GM18870 (cell line): ENCODE data around the gene GRIA4.
"Not testable (repeated sequence)": the region's sequence is repeated elsewhere in the genome, so short reads cannot be mapped to it uniquely, and the experiment has no call there.

Experiments used
- ATAC-seq: cut with Tn5 transposase; IDR thresholded peaks from one replicate; pipeline ENCODE4 v1.9.1; 2021; ENCODE audit warnings: moderate library complexity; ENCODE audit not compliant: unreplicated experiment

Gene GRIA4

GRCh38 chr11:105986554-105986953 is 376.7 kb downstream of the GRIA4 start:
- no peak for ATAC-seq

DNA sequence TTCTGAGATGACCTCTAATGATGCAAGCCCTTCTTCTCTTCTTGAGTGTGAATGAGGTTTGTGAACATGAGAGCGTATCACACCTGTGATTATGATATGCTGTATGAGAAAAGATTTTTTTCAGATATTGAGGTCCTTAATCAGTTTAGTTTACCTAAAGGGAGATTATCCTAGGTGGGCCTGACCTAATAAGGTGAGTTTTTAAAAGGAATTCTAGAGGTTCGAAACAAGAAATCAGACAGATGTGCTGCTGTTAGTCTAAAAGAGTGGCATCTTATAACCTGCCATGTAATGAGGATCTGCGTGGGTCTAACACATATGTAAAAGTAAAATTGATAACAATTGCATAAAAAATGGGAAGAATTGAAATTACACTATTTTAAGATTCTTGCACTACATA is 378.3 kb downstream of the GRIA4 start:
- ATAC-seq, result no peak

GRCh38 chr11:105989124-105989523 is 379.3 kb downstream of the GRIA4 start:
- ATAC-seq, result no peak

DNA sequence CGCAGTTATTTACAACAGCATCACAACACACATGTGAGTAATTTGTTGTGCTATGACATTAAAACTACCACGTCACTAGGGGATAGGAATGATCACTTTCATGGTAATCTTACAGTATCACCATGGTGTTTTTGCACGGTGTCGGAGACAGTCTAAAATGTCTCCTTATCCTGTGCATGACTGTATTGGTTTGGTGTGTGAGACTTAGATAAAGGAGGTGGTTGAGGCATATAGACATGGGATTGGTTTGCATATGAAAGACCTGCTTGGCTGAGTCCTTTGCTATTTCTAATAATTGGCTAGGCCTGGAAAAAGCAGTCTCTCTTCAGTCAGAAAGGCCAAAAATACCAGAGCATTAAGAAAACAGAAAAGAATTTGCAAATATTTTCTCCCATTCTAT is 382.0 kb downstream of the GRIA4 start:
- no peak for ATAC-seq

- peak; percentile 58 for ATAC-seq
Observed at GRCh38 chr11:106001304-106002012, 391.6 kb downstream of the GRIA4 start.

GRCh38 chr11:106003094-106003493 is 393.2 kb downstream of the GRIA4 start:
- ATAC-seq, result not testable (repeated sequence)

GRCh38 chr11:106011481-106011880 is 401.6 kb downstream of the GRIA4 start:
- no peak for ATAC-seq

- ATAC-seq, result no peak
Observed at GRCh38 chr11:106012744-106013143, 402.9 kb downstream of the GRIA4 start.

DNA sequence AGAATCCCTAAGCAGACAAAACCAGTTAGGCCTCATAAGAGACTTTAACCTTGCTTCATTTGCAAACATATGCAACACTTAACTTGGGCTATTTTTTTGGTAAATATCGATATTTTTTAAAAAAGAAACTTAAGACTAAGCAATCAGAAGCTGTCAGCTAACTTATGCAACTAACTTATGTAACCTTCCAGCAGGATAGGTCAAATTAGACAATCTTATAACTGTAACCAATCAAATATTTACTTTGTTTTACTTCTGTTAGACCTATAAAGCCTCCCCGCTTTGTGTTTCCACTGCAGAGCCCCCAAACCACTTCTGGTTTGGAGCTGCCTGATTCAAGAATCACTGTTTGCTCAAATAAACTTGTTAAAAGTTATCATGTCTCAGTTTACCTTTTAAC is 404.2 kb downstream of the GRIA4 start:
- ATAC-seq, result no peak

DNA sequence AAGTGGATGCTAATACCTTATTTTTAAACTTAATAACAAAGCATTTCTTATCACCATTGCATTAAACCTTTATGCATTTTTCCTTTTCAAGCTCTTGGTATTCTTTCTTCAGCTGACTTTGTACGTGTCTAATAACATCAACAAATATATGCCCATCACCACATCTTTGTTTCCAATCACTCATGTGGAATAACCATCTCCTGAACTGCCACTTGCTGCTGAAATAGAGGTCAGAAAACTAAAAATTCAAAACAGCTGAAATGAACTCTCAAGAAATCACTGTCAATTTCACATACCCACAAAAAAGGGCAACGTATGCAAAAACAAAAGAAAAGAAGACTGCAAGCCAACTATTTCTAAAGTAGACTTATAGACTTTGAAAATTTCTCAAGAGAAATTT is 404.7 kb downstream of the GRIA4 start:
- no peak for ATAC-seq

- ATAC-seq, result no peak
Observed at GRCh38 chr11:106015066-106015465, 405.2 kb downstream of the GRIA4 start.

DNA sequence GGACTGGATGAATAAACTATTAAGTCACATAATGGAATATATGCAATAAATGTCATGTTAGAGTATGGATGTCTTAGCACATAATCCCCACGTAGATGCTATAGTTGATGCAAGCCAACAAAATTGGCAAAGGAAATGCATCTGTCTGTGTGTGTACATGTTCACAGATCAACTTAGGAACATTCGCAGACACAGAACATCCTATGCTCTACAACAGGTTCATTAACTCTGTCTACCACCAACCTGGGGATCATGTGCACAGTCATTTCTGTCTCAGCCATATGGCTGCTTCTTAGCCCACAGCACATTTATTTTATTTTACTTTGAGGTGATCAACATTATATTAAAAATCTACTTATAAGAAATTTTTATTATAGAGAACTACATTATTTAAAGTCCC is 407.2 kb downstream of the GRIA4 start:
- no peak for ATAC-seq

DNA sequence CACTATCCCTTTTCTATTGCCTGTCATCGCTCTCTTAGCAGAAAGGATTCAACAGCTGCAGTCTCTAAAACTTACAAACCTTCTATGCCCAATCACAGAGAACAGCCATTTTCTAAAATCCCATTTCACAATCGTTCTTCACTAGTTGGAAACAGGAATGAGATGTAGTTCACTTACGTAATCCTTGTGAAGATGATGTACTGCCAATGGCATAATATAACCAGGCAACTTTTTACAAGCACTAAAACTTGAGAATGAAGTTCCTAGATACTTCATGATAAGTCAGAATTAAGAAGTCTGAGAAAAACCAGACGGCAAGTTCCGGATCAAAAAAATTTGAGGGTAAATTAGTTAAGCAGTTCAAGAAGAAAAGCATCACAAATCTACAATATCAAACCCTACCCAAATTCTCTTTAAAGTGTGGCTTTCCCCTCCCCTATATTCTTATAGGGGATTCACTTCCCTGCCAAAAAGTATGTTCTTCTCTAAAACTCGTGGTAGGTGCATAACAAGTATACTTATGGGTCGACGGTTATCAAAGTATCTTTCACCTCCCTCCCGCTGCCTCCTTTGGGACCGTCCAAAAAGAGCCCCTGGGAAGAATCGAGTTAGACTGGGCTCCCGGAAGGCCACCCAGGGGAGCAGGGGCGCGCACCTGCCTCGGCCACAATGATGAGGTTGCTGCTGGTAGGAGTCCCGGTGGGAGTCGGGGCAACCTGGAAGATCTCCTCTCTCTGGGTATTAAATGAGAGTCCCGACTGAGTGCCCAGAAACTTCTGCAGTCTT is 411.5 kb downstream of the GRIA4 start:
- peak; percentile 1 for ATAC-seq

- ATAC-seq, result peak; percentile 98
Observed at GRCh38 chr11:106021967-106022794, 412.3 kb downstream of the GRIA4 start, which contains the start of gene MSANTD4. Gene MSANTD4, minus strand, starts transcription at chr11:106022240. Its CDS starts 11,323 bp downstream, at chr11:106010917.

- ATAC-seq, result no peak
Observed at GRCh38 chr11:106022795-106023275, 413.0 kb downstream of the GRIA4 start.

- ATAC-seq, result no peak
Observed at GRCh38 chr11:106030609-106031008, 420.7 kb downstream of the GRIA4 start.

- peak; percentile 81 for ATAC-seq
Observed at GRCh38 chr11:106031202-106031810, 421.4 kb downstream of the GRIA4 start.
